Natural killer cell (primary cell): Measurements from ENCODE around the gene C11orf98. TPM values are rescaled to one million over a fixed set of nuclear protein-coding genes. Genes with fewer than 3 reads are reported as not detected.
"Not testable (repeated sequence)": the region's sequence is repeated elsewhere in the genome, so short reads cannot be mapped to it uniquely, and the experiment has no call there.

ENCODE experiments used
- ATAC-seq, 3 donors: fragments of 150-1000 bp in 2 of 3; fragments of 200-7000 bp in 1 of 3; cut with Tn5 transposase; 1 replicate in 1 of 3; 2 replicates in 2 of 3; pipeline ENCODE4 v1.10.0; 2021; ENCODE audit warnings: mild to moderate bottlenecking in 2 of 3, moderate library complexity in 2 of 3
- DNase-seq, 2 donors: peaks; one replicate each; pipeline versions ENCODE4 v3.0.0 to v3.0.0-alpha.2; 2013 to 2021; ENCODE audit warnings: mixed read lengths in 1 of 2
- H3K27ac ChIP-seq: one replicate; pipeline ENCODE4 v1.5.1; 2013; ENCODE audit warnings: mild to moderate bottlenecking, low read length
- H3K27me3 ChIP-seq: one replicate; pipeline ENCODE4 v1.6.1; 2013; ENCODE audit warnings: low read length; ENCODE audit not compliant: control insufficient read depth, insufficient read depth
- H3K36me3 ChIP-seq: one replicate; pipeline ENCODE4 v1.6.1; 2013; ENCODE audit warnings: low read length; ENCODE audit not compliant: control insufficient read depth, insufficient read depth
- H3K4me1 ChIP-seq: one replicate; pipeline ENCODE4 v1.6.1; 2013; ENCODE audit warnings: low read length; ENCODE audit not compliant: control insufficient read depth, insufficient read depth
- H3K4me3 ChIP-seq: one replicate; pipeline ENCODE4 v1.5.1; 2013; ENCODE audit warnings: low read length
- H3K9me3 ChIP-seq: one replicate; pipeline ENCODE4 v1.6.1; 2013; ENCODE audit warnings: low read length; ENCODE audit not compliant: control insufficient read depth, insufficient read depth
- H3K27ac Mint-ChIP-seq, 2 donors: one replicate each; pipeline ENCODE4 v1.8.0; 2022; ENCODE audit warnings: mild to moderate bottlenecking in 2 of 2, mixed read lengths in 2 of 2, moderate library complexity in 1 of 2
- H3K27me3 Mint-ChIP-seq, 2 donors: one replicate each; pipeline ENCODE4 v1.8.0; 2022; ENCODE audit warnings: low read depth in 2 of 2, mixed read lengths in 2 of 2
- H3K36me3 Mint-ChIP-seq: one replicate; pipeline ENCODE4 v1.8.0; 2022; ENCODE audit warnings: mixed read lengths
- H3K4me1 Mint-ChIP-seq, 2 donors: one replicate each; pipeline ENCODE4 v1.8.0; 2022; ENCODE audit warnings: mixed read lengths in 2 of 2
- H3K4me3 Mint-ChIP-seq: one replicate; pipeline ENCODE4 v1.8.0; 2022; ENCODE audit warnings: mild to moderate bottlenecking, moderate library complexity, mixed read lengths
- H3K9me3 Mint-ChIP-seq, 2 donors: one replicate each; pipeline ENCODE4 v1.8.0; 2022; ENCODE audit warnings: mixed read lengths in 2 of 2
- CTCF ChIP-seq: fragments of 200-600 bp; IDR thresholded peaks from one replicate; pipeline ENCODE4 v1.8.0; 2022; ENCODE audit warnings: antibody characterized with exemption
- WGBS: methylation state at CpG from one replicate; pipeline ENCODE4 v1.1.7; 2013; ENCODE audit warnings: missing lambda C conversion rate; ENCODE audit not compliant: insufficient coverage; 5-methylcytosine and 5-hydroxymethylcytosine counted together
- intact Hi-C: fragments of 100-400 bp; cut with micrococcal nuclease; formaldehyde crosslinking; loops from one replicate; pipeline ENCODE4 v1.14.2; 2022
- total RNA-seq, 4 donors: library from RNA; stranded (reverse); fragments of 120-200 nt in 1 of 4; gene quantifications; one replicate each; pipeline versions ENCODE4 v1.2.3 to v1.2.4, GENCODE V29; 2013 to 2022

The C11orf98 gene
- total RNA-seq, 3 donors from 2014 or later (not counting 1 experiment from before 2014, with no cell fraction given): 36.5 to 57.9 (median 39.1) TPM

DNA sequence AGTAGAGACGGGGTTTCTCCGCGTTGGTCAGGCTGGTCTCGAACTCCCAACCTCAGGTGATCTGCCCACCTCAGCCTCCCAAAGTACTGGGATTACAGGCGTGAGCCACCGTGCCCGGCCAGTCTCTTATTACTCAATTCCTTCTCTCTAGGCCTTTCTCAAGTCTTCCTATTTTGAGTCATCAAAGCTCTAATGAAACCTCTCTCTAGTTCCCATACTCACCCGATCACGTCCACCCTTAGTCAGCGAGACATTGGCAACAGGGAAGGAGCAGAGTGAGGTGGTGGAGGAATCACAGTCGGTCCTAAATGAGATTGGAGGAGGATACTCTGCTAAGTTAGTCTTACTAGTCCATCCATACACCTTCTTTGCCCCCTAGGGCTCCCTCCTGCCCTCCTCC is 37.2 kb upstream of the C11orf98 start:
- Mint-ChIP-seq H3K4me3 (no peak overlapping the region), H3K27me3 (no peaks in the 10 kb centered on the region), H3K27ac (no peak overlapping the region), H3K9me3 (no peaks in the 10 kb centered on the region), H3K4me1 (peaks cover 19 to 22% of the 10 kb centered on the region in 2 donors), H3K36me3 (no peaks in the 10 kb centered on the region)
- intact Hi-C loops: no loop called here
- Histone ChIP-seq H3K4me3 (no peak overlapping the region), H3K27me3 (no peaks in the 10 kb centered on the region), H3K27ac (no peak overlapping the region), H3K4me1 (peaks cover 19% of the 10 kb centered on the region), H3K36me3 (no peaks in the 10 kb centered on the region), H3K9me3 (no peaks in the 10 kb centered on the region)
- ATAC-seq (no peak), DNase-seq (no peak)
- TF ChIP-seq CTCF: no peak
- WGBS: 90% methylated on average over 4 of the region's 11 CpGs

DNA sequence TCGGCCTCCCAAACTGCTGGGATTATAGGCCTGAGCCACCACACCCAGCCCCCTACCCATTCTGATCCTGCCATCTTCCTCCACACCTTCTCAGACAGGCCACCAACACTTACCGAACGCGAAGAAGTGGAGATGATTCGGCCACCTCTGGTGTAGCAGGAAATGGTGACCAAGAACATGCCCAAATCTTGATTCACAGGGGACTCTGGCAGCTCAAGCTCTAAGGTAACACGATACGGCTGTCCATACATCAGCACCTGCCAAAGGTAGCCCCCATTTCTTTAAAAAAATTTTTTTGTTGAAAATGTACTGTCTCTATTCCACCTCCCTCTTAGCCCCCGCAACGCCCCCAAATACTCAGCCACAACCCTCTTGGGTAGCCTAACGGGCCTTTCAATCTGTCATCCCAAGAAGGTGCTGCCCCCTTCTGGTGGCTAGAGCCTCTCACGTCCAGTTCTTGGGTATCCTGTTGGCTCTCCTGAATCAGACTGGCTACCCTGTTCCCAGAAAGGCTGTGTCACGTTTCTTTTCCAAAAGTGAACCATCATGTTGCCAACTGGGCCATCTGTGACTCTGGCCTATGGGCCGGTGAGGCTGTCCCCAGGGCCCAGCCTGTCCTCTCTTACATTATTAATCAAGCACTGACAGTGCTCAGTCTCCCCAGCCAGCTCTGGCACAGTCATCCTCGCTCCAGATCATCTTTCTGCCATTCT is 29.6 kb upstream of the C11orf98 start:
- DNase-seq: peak; percentile 72 to 91
- WGBS: 53% methylated on average over 14 of the region's 14 CpGs
- Mint-ChIP-seq H3K4me1 (peaks cover 8% of the 10 kb centered on the region in 2 donors), H3K27me3 (no peaks in the 10 kb centered on the region), H3K36me3 (no peaks in the 10 kb centered on the region), H3K9me3 (no peaks in the 10 kb centered on the region), H3K27ac (peak overlapping the region in 1 of 2 donors; percentile 7), H3K4me3 (no peak overlapping the region)
- no peaks in the 10 kb centered on the region for H3K4me1 ChIP-seq
- no peak overlapping the region for H3K27ac ChIP-seq
- peaks cover 21% of the 10 kb centered on the region for H3K36me3 ChIP-seq
- H3K4me3 ChIP-seq: no peak overlapping the region
- H3K9me3 ChIP-seq: no peaks in the 10 kb centered on the region
- intact Hi-C loops: loop anchor here (1.0 kb wide), 5 partner anchors 13 to 300 kb away; no protein-coding TSS in a partner anchor
- peak; percentile 78 to 98 (median 96) for ATAC-seq
- peak; percentile 84 for TF ChIP-seq CTCF
- no peaks in the 10 kb centered on the region for H3K27me3 ChIP-seq

DNA sequence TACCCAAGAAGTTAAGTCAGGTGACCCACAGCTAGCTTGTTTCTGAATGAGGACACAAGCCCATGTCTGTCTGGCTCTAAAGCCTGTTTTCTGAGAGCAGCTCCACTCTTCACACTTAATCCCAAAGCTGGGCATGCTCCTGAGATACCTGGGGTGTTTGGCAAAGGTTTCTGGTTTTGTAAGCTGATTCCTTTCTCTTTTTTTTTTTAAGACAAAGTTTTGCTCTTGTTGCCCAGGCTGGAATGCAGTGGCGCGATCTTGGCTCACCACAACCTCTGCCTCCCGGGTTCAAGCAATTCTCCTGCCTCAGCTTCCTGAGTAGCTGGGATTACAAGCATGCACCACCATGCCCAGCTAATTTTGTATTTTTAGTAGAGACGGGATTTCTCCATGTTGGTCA is 28.6 kb upstream of the C11orf98 start:
- H3K27ac Mint-ChIP-seq, DNase-seq: not testable (repeated sequence)

DNA sequence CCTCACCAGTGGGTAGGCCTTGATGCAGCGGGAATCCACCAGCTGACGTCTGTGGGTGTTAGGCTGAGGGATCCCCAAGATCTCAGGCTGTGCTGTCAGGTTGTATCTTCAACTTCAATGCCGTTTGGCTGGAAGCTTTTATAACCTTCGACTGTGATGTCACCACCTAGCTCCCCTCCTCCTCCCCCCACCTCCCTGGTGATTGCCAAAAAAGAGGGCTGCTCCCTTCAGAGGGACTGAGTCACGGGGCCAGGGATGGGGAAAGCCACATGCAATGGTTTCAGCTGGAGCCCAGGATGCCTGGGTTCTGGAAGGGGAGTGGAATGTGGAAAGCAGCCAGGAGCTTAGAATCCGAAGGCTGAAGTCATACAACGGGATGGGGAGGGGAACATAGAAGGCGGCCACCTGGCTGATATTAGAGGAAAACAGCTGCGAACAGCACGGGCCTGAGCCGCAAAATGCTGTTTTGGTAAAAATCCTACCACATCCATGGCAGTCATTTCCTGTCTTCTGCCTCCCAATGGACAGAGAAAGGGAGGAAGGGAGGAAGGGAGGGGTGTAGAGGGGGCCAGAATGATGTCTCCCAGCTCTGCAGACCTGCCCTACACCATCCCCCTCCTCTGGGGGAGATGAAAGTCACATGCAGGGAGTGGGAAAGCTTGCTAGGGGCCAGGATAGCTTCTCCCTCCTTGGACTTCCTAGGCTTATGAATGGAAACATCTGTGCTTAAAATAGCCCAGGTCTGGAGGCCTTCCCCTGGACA is 24.6 kb upstream of the C11orf98 start, which contains the start of gene LRRN4CL:
LRRN4CL (minus strand) TSS at position 110 of the 763 bp plus-strand sequence. CDS start 1,022 bp downstream, outside the sequence.
- Mint-ChIP-seq H3K4me3 (no peak within 1 kb of the TSS), H3K36me3 (no peaks in the 10 kb centered on the region), H3K27ac (no peak within 1 kb of the TSS), H3K9me3 (no peaks in the 10 kb centered on the region), H3K4me1 (peaks cover 2 to 3% of the 10 kb centered on the region in 2 donors), H3K27me3 (peaks cover 0 to 9% of the 10 kb centered on the region in 2 donors)
- H3K4me3 ChIP-seq: no peak within 1 kb of the TSS
- H3K27me3 ChIP-seq: peaks cover 6% of the 10 kb centered on the region
- H3K27ac ChIP-seq: no peak within 1 kb of the TSS
- H3K4me1 ChIP-seq: no peaks in the 10 kb centered on the region
- no peak for TF ChIP-seq CTCF
- peaks cover 21% of the 10 kb centered on the region for H3K36me3 ChIP-seq
- DNase-seq (no peak), ATAC-seq (no peak)
- no peaks in the 10 kb centered on the region for H3K9me3 ChIP-seq
- 92% methylated on average over 11 of the region's 11 CpGs for WGBS
- intact Hi-C loops: no loop called here

More for the DNA sequence above, 28.6 kb upstream of the C11orf98 start:
- H3K27me3 Mint-ChIP-seq, H3K9me3 Mint-ChIP-seq, H3K36me3 Mint-ChIP-seq, H3K27me3 ChIP-seq, H3K4me3 ChIP-seq, H3K9me3 ChIP-seq, H3K4me3 Mint-ChIP-seq, H3K27ac ChIP-seq, H3K4me1 Mint-ChIP-seq, ATAC-seq, H3K4me1 ChIP-seq: not testable (repeated sequence)
- 75% methylated on average over 4 of the region's 4 CpGs for WGBS
- H3K36me3 ChIP-seq: peaks cover 21% of the 10 kb centered on the region
- intact Hi-C loops: loop anchor here (1.0 kb wide), 5 partner anchors 12 to 299 kb away; no protein-coding TSS in a partner anchor
